H1 (cell line): ENCODE results near the gene LONRF2. TPM values are rescaled to one million over a fixed set of nuclear protein-coding genes. Genes with fewer than 3 reads are reported as not detected.

Experiments used
- CTCF ChIA-PET: fragments of 300-600 bp; sonication (Branson Sonifier 250); formaldehyde crosslinking; loops from one replicate; lab custom pipeline; 2021; ENCODE audit not compliant: partially characterized antibody; lab: Charles Lee
- POLR2A ChIA-PET: fragments of 300-600 bp; sonication (Branson Sonifier 250); formaldehyde crosslinking; loops from one replicate; lab custom pipeline; 2021; ENCODE audit warnings: inconsistent platforms; ENCODE audit not compliant: partially characterized antibody; lab: Charles Lee
- DNase-seq, 2 experiments: peaks; one replicate each; pipeline versions ENCODE4 v3.0.0 to v3.0.0-alpha.2; 2010 to 2022; ENCODE audit warnings: low spot score in 2 of 2, low read depth in 1 of 2, mixed read lengths in 1 of 2
- FAIRE-seq: peaks from 2 replicates; lab custom pipeline; 2011; peaks lifted over from hg19 to GRCh38; lab: Jason Lieb, UNC
- H2AFZ ChIP-seq: 2 replicates; pipeline ENCODE4 v1.8.1; 2012; ENCODE audit warnings: low read length, inconsistent platforms
- H2AK5ac ChIP-seq: 2 replicates; pipeline ENCODE4 v1.6.1; 2013; ENCODE audit warnings: low read depth, low read length
- H2BK120ac ChIP-seq: replicated peaks from 2 replicates; pipeline ENCODE3; 2013; ENCODE audit warnings: low read depth, low read length, inconsistent platforms
- H2BK12ac ChIP-seq: 2 replicates; pipeline ENCODE4 v1.6.1; 2013; ENCODE audit warnings: low read depth, low read length
- H2BK15ac ChIP-seq: 2 replicates; pipeline ENCODE4 v1.6.1; 2013; ENCODE audit warnings: low read length
- H2BK20ac ChIP-seq: 2 replicates; pipeline ENCODE4 v1.6.1; 2013; ENCODE audit warnings: low read length
- H2BK5ac ChIP-seq: 2 replicates; pipeline ENCODE4 v1.6.1; 2013; ENCODE audit warnings: low read depth, low read length
- H3K14ac ChIP-seq: 2 replicates; pipeline ENCODE4 v1.6.1; 2013; ENCODE audit warnings: inconsistent platforms; ENCODE audit not compliant: insufficient read length
- H3K18ac ChIP-seq: 2 replicates; pipeline ENCODE4 v1.6.1; 2013; ENCODE audit warnings: low read length; ENCODE audit errors: extremely low read depth
- H3K23ac ChIP-seq: 2 replicates; pipeline ENCODE4 v1.6.1; 2013; ENCODE audit warnings: inconsistent platforms; ENCODE audit not compliant: insufficient read length
- H3K23me2 ChIP-seq: 2 replicates; pipeline ENCODE4 v1.6.1; 2013; ENCODE audit warnings: low read depth, low read length
- H3K27ac ChIP-seq: 2 replicates; pipeline ENCODE4 v1.6.1; 2011; ENCODE audit warnings: low read depth, low read length, inconsistent platforms
- H3K27me3 ChIP-seq, 4 experiments: replicated peaks in 1 of 4; 1 replicate in 1 of 4; 2 replicates in 3 of 4; pipeline versions ENCODE4 v1.6.1 to v1.8.1; 2011 to 2013; ENCODE audit warnings: low read length in 3 of 4, mild to moderate bottlenecking in 3 of 4, inconsistent platforms in 2 of 4, mixed read lengths in 2 of 4, moderate library complexity in 1 of 4; ENCODE audit not compliant: control insufficient read depth in 3 of 4, insufficient read depth in 3 of 4; ENCODE audit errors: extremely low read depth in 1 of 4
- H3K36me3 ChIP-seq, 4 experiments: 2 replicates each; pipeline versions ENCODE4 v1.6.1 to v1.8.1; 2011 to 2013; ENCODE audit warnings: mild to moderate bottlenecking in 4 of 4, low read length in 3 of 4, moderate library complexity in 2 of 4, control low read depth in 1 of 4, inconsistent platforms in 1 of 4; ENCODE audit not compliant: insufficient read depth in 4 of 4, control insufficient read depth in 2 of 4
- H3K4ac ChIP-seq: replicated peaks from 2 replicates; pipeline ENCODE3; 2013; ENCODE audit warnings: low read length, low read depth, mixed read lengths, inconsistent platforms; ENCODE audit not compliant: insufficient read length
- H3K4me1 ChIP-seq, 4 experiments: replicated peaks in 1 of 4; 1 replicate in 1 of 4; 2 replicates in 3 of 4; pipeline versions ENCODE4 v1.6.1 to v1.8.1; 2011 to 2013; ENCODE audit warnings: low read length in 3 of 4, inconsistent platforms in 2 of 4, mixed read lengths in 1 of 4; ENCODE audit not compliant: insufficient read depth in 4 of 4, control insufficient read depth in 3 of 4
- H3K4me2 ChIP-seq, 2 experiments: 2 replicates each; pipeline versions ENCODE4 v1.6.1 to v1.8.1; 2011 to 2013; ENCODE audit warnings: low read depth in 2 of 2, low read length in 2 of 2, control low read depth in 1 of 2, inconsistent platforms in 1 of 2, mild to moderate bottlenecking in 1 of 2; ENCODE audit not compliant: insufficient read depth in 1 of 2
- H3K4me3 ChIP-seq, 4 experiments: fragments of 200-600, 300-600 bp in 1 of 4; sonication (generic), shearing (Covaris generic), sonication (Bioruptor Twin) in 1 of 4; 2 replicates each; pipeline versions ENCODE4 v1.5.1 to v1.8.1; 2011 to 2016; ENCODE audit warnings: low read length in 4 of 4, low read depth in 3 of 4, control low read depth in 2 of 4, inconsistent platforms in 2 of 4, mild to moderate bottlenecking in 2 of 4, mixed read lengths in 1 of 4, moderate library complexity in 1 of 4; ENCODE audit not compliant: insufficient read depth in 2 of 4; ENCODE audit errors: extremely low read depth in 1 of 4
- H3K56ac ChIP-seq: replicated peaks from 2 replicates; pipeline ENCODE3; 2013; ENCODE audit warnings: low read depth, mild to moderate bottlenecking, mixed read lengths, low read length, inconsistent platforms; ENCODE audit not compliant: insufficient read length
- H3K79me1 ChIP-seq: 2 replicates; pipeline ENCODE4 v1.6.1; 2013; ENCODE audit warnings: low read depth, low read length, control low read depth
- H3K79me2 ChIP-seq, 2 experiments: 2 replicates each; pipeline versions ENCODE4 v1.6.1 to v1.8.1; 2012 to 2013; ENCODE audit warnings: low read length in 2 of 2, mild to moderate bottlenecking in 2 of 2, inconsistent platforms in 1 of 2; ENCODE audit not compliant: insufficient read depth in 2 of 2, control insufficient read depth in 1 of 2
- H3K9ac ChIP-seq, 4 experiments: replicated peaks in 1 of 4; 1 replicate in 1 of 4; 2 replicates in 3 of 4; pipeline versions ENCODE4 v1.6.1 to v1.8.1; 2011 to 2013; ENCODE audit warnings: low read depth in 3 of 4, low read length in 3 of 4, control low read depth in 2 of 4, mild to moderate bottlenecking in 2 of 4, moderate library complexity in 2 of 4, inconsistent platforms in 1 of 4; ENCODE audit errors: extremely low read depth in 1 of 4
- H3K9me3 ChIP-seq, 2 experiments: 2 replicates each; pipeline versions ENCODE4 v1.6.1 to v1.8.1; 2012 to 2013; ENCODE audit warnings: mild to moderate bottlenecking in 2 of 2, moderate library complexity in 2 of 2, control low read depth in 1 of 2, inconsistent platforms in 1 of 2, low read depth in 1 of 2, low read length in 1 of 2, mixed read lengths in 1 of 2; ENCODE audit not compliant: insufficient read depth in 2 of 2
- H4K20me1 ChIP-seq, 2 experiments: replicated peaks in 1 of 2; 2 replicates each; pipeline versions ENCODE3 to v1.8.1; 2011 to 2013; ENCODE audit warnings: inconsistent platforms in 2 of 2, low read length in 2 of 2, mild to moderate bottlenecking in 1 of 2; ENCODE audit not compliant: insufficient read depth in 2 of 2, control insufficient read depth in 1 of 2
- H4K5ac ChIP-seq: 2 replicates; pipeline ENCODE4 v1.6.1; 2013; ENCODE audit warnings: low read length, low read depth, mixed read lengths, inconsistent platforms; ENCODE audit not compliant: insufficient read length
- H4K8ac ChIP-seq: 2 replicates; pipeline ENCODE4 v1.8.0; 2013; ENCODE audit warnings: mild to moderate bottlenecking, moderate library complexity, low read length, inconsistent platforms; ENCODE audit not compliant: insufficient read depth; ENCODE audit errors: extremely low read depth
- H4K91ac ChIP-seq: replicated peaks from 2 replicates; pipeline ENCODE3; 2013; ENCODE audit warnings: low read length, mixed read lengths, inconsistent platforms; ENCODE audit not compliant: insufficient read length
- CTBP2 ChIP-seq: IDR thresholded peaks from 2 replicates; pipeline ENCODE4 v1.7.0; 2011; ENCODE audit warnings: borderline replicate concordance, mild to moderate bottlenecking, moderate library complexity, mixed read lengths, low read length; ENCODE audit not compliant: insufficient read depth, insufficient read length
- CTCF ChIP-seq, 3 experiments: IDR thresholded peaks; 1 replicate in 2 of 3; 2 replicates in 1 of 3; pipeline versions ENCODE4 v1.5.1 to v1.6.1; 2011; ENCODE audit warnings: low read length in 3 of 3, mild to moderate bottlenecking in 3 of 3, inconsistent platforms in 2 of 3, low read depth in 1 of 3, moderate library complexity in 1 of 3; ENCODE audit not compliant: insufficient read depth in 1 of 3; ENCODE audit errors: control extremely low read depth in 1 of 3
- EP300 ChIP-seq, 2 experiments: IDR thresholded peaks; 1 replicate in 1 of 2; 2 replicates in 1 of 2; pipeline ENCODE4 v1.6.1; 2011 to 2012; ENCODE audit warnings: low read depth in 2 of 2, low read length in 2 of 2, mild to moderate bottlenecking in 2 of 2, borderline replicate concordance in 1 of 2, inconsistent platforms in 1 of 2, moderate library complexity in 1 of 2
- SUZ12 ChIP-seq: fragments of 200-600 bp; sonication (generic); IDR thresholded peaks from 2 replicates; pipeline ENCODE4 v1.6.1; 2012; ENCODE audit warnings: mild to moderate bottlenecking, inconsistent platforms, low read length, moderate library complexity, mixed read lengths
- TAF7 ChIP-seq: optimal IDR thresholded peaks from 2 replicates; pipeline ENCODE3; 2011; ENCODE audit warnings: low read depth, mild to moderate bottlenecking, inconsistent platforms, low read length, moderate library complexity, borderline replicate concordance
- TBP ChIP-seq: IDR thresholded peaks from 2 replicates; pipeline ENCODE4 v1.6.1; 2011; ENCODE audit warnings: low read depth, low read length, improper control_type of control experiment
- YY1 ChIP-seq: IDR thresholded peaks from 2 replicates; pipeline ENCODE4 v1.6.1; 2011; ENCODE audit warnings: low read depth, mild to moderate bottlenecking, low read length
- WGBS, 2 experiments: shearing (Covaris generic) in 1 of 2; methylation state at CpG; one replicate each; pipeline versions ENCODE4 v1.1.6 to v1.1.7; 2013 to 2015; ENCODE audit warnings: low lambda C conversion rate in 2 of 2, mixed read lengths in 2 of 2, inconsistent platforms in 1 of 2, low coverage in 1 of 2, missing lambda C conversion rate in 1 of 2; ENCODE audit not compliant: insufficient replicate concordance in 2 of 2, insufficient coverage in 1 of 2, insufficient read length in 1 of 2; ENCODE audit errors: extremely low coverage in 1 of 2, missing lambda C conversion rate in 1 of 2; 5-methylcytosine and 5-hydroxymethylcytosine counted together
- polyA plus RNA-seq, 7 experiments: library from polyadenylated mRNA; depleted of rRNA in 3 of 7; stranded (reverse) in 5 of 7; unstranded in 2 of 7; fragments of >200 nt in 5 of 7; fragments of 200-250 nt in 2 of 7; gene quantifications; 1 replicate in 5 of 7; 2 replicates in 1 of 7; 4 replicates in 1 of 7; pipeline versions ENCODE4 v1.2.1 to v1.2.3, GENCODE V29; 2011 to 2013; ENCODE audit warnings: missing spikeins in 2 of 7, mixed read lengths in 2 of 7
- total RNA-seq: library from RNA; stranded (reverse); fragmentation: NEBNext Ultra II Directional; extraction: Animal tissue kit (Norgen Biotek cat#: 25700); gene quantifications from 2 replicates; pipeline ENCODE4 v1.2.1, GENCODE V29; 2021

The LONRF2 gene
- total and polyA plus RNA-seq, 2 of the 8 experiments (the other 6 are each of a cell fraction or from before 2014, with no cell fraction given) = 0.24 to 0.74 TPM

- ChIA-PET CTCF (interaction anchor here (0.5 to 10.8 kb wide), 74 partner anchors 9 to 924 kb away, joined by 3 to 178 read pairs (median 4); partner anchors contain the start of genes LONRF2 and TXNDC9), POLR2A (interaction anchor here (0.6 kb wide), 1 partner anchor 645 kb away, joined by 3 read pairs; no protein-coding TSS in a partner anchor)
- Histone ChIP-seq H3K14ac (no peak overlapping the region), H2AFZ (no peak overlapping the region), H3K79me1 (no peaks in the 10 kb centered on the region), H3K23me2 (no peaks in the 10 kb centered on the region), H2BK120ac (no peak overlapping the region), H3K23ac (no peak overlapping the region), H2BK20ac (no peak overlapping the region), H3K4me1 (no peaks in the 10 kb centered on the region; a peak in 1 of 7 replicates), H3K79me2 (no peaks in the 10 kb centered on the region), H2BK5ac (no peak overlapping the region), H3K4ac (no peak overlapping the region), H3K18ac (no peak overlapping the region), H3K4me2 (no peak overlapping the region), H3K36me3 (no peaks in the 10 kb centered on the region), H4K91ac (no peak overlapping the region), H4K20me1 (no peaks in the 10 kb centered on the region), H3K9me3 (no peaks in the 10 kb centered on the region), H3K4me3 (no peak overlapping the region), H3K27me3 (no peaks in the 10 kb centered on the region), H3K27ac (no peak overlapping the region), H2BK15ac (no peak overlapping the region), H2BK12ac (no peak overlapping the region), H2AK5ac (no peak overlapping the region), H4K8ac (no peak overlapping the region), H3K9ac (no peak overlapping the region), H4K5ac (no peak overlapping the region), H3K56ac (no peak overlapping the region)
- peak; percentile 85 for FAIRE-seq
- 76% methylated on average over 15 of the region's 15 CpGs; no CpG with 5 or more reads in 1 of the 2 experiments for WGBS, 2 experiments
- peak in 1 of 2 experiments; percentile 79 for DNase-seq
- TF ChIP-seq YY1 = 0 out of 2 replicates have a peak, but pooled peaks have one; percentile 31
- TF ChIP-seq CTBP2 = no peak
- no peak for TF ChIP-seq EP300 (IDR thresholded peaks at IDR 0.05; ENCODE audit: borderline replicate concordance in 1 of 2, low read depth in 2 of 2, low read length in 2 of 2)
- peak; percentile 70 to 83 (median 80) for TF ChIP-seq CTCF (IDR thresholded peaks at IDR 0.05; ENCODE audit: control extremely low read depth in 1 of 3, insufficient read depth in 1 of 3, low read depth in 1 of 3, low read length in 3 of 3)
- TF ChIP-seq SUZ12 = no peak
- peak; percentile 27 for TF ChIP-seq TAF7
- peak; percentile 19; the same call in 1 of the 2 replicates for TF ChIP-seq TBP
Measured at GRCh38 chr2:100260712-100261620, 61.3 kb downstream of the LONRF2 start.
